RWPE2 (cell line): Measurements from ENCODE around the gene PHACTR1.

Experiments used
- ATAC-seq: fragments of 200-7000 bp; cut with Tn5 transposase; 3 replicates; pipeline ENCODE4 v1.9.1; 2021; ENCODE audit warnings: low read depth
- DNase-seq: peaks from one replicate; pipeline ENCODE4 v3.0.0-alpha.2; 2020; ENCODE audit warnings: low spot score
- H3K27ac ChIP-seq: fragments of 450-650 bp; 2 replicates; pipeline ENCODE4 v1.5.1; 2017; ENCODE audit warnings: mild to moderate bottlenecking; ENCODE audit not compliant: poor library complexity, severe bottlenecking
- H3K27me3 ChIP-seq: fragments of 250-450 bp; sonication (Bioruptor Pico); 2 replicates; pipeline ENCODE4 v1.5.1; 2021; ENCODE audit warnings: mild to moderate bottlenecking, moderate library complexity; ENCODE audit not compliant: insufficient read depth, poor library complexity, severe bottlenecking
- H3K36me3 ChIP-seq: fragments of 250-450 bp; sonication (Bioruptor Pico); 2 replicates; pipeline ENCODE4 v1.5.1; 2020; ENCODE audit warnings: low read depth, mild to moderate bottlenecking, moderate library complexity
- H3K4me1 ChIP-seq: fragments of 250-450 bp; sonication (Bioruptor Pico); 2 replicates; pipeline ENCODE4 v1.5.1; 2021; ENCODE audit warnings: mild to moderate bottlenecking, moderate library complexity; ENCODE audit not compliant: insufficient read depth, poor library complexity, severe bottlenecking
- H3K4me3 ChIP-seq: fragments of 250-450 bp; sonication (Bioruptor Pico); 2 replicates; pipeline ENCODE4 v1.5.1; 2021; ENCODE audit warnings: mild to moderate bottlenecking, moderate library complexity; ENCODE audit not compliant: severe bottlenecking
- H3K9me3 ChIP-seq: fragments of 250-450 bp; sonication (Bioruptor Pico); 2 replicates; pipeline ENCODE4 v1.5.1; 2021; ENCODE audit warnings: mild to moderate bottlenecking, moderate library complexity; ENCODE audit not compliant: severe bottlenecking
- TF ChIP-seq, protein P1 (sequence below): fragments of 450-650 bp; IDR thresholded peaks from one replicate; pipeline ENCODE4 v1.5.1; 2017; ENCODE audit warnings: mild to moderate bottlenecking, moderate library complexity; ENCODE audit not compliant: poor library complexity, severe bottlenecking

The PHACTR1 gene

GRCh38 chr6:12977206-12977605, 260.6 kb downstream of the PHACTR1 start:
- Histone ChIP-seq H3K36me3 (no peaks in the 10 kb centered on the region), H3K4me1 (no peaks in the 10 kb centered on the region), H3K4me3 (no peak overlapping the region), H3K27me3 (no peaks in the 10 kb centered on the region), H3K27ac (no peak overlapping the region), H3K9me3 (no peaks in the 10 kb centered on the region)
- no peak for DNase-seq
- TF ChIP-seq, protein P1, sequence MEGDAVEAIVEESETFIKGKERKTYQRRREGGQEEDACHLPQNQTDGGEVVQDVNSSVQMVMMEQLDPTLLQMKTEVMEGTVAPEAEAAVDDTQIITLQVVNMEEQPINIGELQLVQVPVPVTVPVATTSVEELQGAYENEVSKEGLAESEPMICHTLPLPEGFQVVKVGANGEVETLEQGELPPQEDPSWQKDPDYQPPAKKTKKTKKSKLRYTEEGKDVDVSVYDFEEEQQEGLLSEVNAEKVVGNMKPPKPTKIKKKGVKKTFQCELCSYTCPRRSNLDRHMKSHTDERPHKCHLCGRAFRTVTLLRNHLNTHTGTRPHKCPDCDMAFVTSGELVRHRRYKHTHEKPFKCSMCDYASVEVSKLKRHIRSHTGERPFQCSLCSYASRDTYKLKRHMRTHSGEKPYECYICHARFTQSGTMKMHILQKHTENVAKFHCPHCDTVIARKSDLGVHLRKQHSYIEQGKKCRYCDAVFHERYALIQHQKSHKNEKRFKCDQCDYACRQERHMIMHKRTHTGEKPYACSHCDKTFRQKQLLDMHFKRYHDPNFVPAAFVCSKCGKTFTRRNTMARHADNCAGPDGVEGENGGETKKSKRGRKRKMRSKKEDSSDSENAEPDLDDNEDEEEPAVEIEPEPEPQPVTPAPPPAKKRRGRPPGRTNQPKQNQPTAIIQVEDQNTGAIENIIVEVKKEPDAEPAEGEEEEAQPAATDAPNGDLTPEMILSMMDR = no peak
- ATAC-seq = no peak

- Histone ChIP-seq H3K27me3 (peaks cover 2% of the 10 kb centered on the region), H3K27ac (no peak overlapping the region), H3K9me3 (no peaks in the 10 kb centered on the region), H3K4me3 (no peak overlapping the region), H3K36me3 (no peaks in the 10 kb centered on the region), H3K4me1 (no peaks in the 10 kb centered on the region)
- DNase-seq (no peak), ATAC-seq (no peak)
- TF ChIP-seq, protein P1 = no peak
Observed at GRCh38 chr6:12977806-12978205, 261.2 kb downstream of the PHACTR1 start.

DNA sequence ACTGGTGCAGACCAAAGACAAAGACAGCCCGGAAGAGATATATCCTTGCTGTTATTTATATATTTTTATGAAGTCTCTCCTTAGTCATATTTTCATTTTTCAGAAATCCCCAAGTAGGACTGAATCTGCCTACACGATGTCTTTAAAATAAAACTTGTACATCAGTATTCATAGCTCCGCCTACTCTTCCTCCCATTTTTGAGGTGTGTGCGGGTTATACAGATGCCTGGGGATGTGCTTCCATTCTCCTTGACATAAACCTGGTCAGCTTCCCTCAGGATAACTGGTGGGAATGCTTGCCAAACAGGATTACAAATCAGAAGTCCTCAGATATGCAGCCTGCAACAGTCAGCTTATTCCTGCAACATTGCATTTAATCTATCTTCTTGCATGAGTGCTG, 264.2 kb downstream of the PHACTR1 start:
- Histone ChIP-seq H3K4me1 (no peaks in the 10 kb centered on the region), H3K9me3 (no peaks in the 10 kb centered on the region), H3K27me3 (peaks cover 5% of the 10 kb centered on the region), H3K27ac (no peak overlapping the region), H3K36me3 (no peaks in the 10 kb centered on the region), H3K4me3 (no peak overlapping the region)
- no peak for ATAC-seq
- TF ChIP-seq, protein P1 = no peak
- DNase-seq = no peak

DNA sequence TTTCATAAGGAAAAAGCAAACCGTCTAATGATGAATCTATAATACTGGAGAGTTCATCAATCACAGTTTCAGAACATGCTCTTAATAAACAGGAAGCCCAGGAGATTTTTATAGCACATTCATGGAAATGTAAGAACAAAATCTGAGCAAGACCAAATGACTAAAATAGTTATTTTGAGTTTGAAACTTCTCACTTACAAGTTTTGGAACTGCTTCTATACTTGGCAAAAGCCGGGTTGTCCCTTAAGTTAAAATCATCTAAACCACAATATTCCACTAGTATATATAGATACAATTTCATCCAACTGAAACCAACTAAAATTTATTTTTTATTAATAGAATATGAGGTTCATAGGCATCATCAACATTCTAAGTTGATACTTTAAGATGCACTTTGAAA, 268.2 kb downstream of the PHACTR1 start:
- H3K9me3 ChIP-seq = no peaks in the 10 kb centered on the region
- no peaks in the 10 kb centered on the region for H3K36me3 ChIP-seq
- H3K27ac ChIP-seq = no peak overlapping the region
- DNase-seq (no peak), ATAC-seq (no peak)
- no peak overlapping the region for H3K4me3 ChIP-seq
- H3K27me3 ChIP-seq = peaks cover 5% of the 10 kb centered on the region
- no peaks in the 10 kb centered on the region for H3K4me1 ChIP-seq
- TF ChIP-seq, protein P1 = no peak

DNA sequence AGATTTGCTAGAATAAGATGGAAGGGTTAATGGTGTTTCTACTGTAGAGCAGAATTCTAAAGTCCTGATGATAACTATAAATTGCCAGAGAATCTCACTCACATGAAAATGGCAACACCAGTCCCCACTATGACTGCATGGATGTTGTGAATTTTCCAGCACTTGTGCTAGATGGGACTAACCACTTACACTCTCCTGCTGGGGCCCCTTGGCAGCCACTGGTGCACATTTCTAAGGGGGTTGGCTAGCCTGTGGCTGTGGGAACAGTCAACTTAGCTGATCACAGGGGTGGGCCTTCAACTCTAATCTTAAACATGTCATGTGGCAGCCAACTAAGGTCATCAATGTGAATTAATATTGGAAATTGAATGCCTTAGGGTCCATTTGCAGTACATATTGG, 271.2 kb downstream of the PHACTR1 start:
- ATAC-seq (no peak), DNase-seq (no peak)
- no peak overlapping the region for H3K27ac ChIP-seq
- H3K36me3 ChIP-seq = no peaks in the 10 kb centered on the region
- H3K4me1 ChIP-seq = no peaks in the 10 kb centered on the region
- H3K27me3 ChIP-seq = peaks cover 3% of the 10 kb centered on the region
- TF ChIP-seq, protein P1 = no peak
- no peak overlapping the region for H3K4me3 ChIP-seq
- H3K9me3 ChIP-seq = no peaks in the 10 kb centered on the region
